HuH-7 (cell line): ENCODE measurements around the gene GPR65.
"Not testable (repeated sequence)": the region's sequence is repeated elsewhere in the genome, so short reads cannot be mapped to it uniquely, and the experiment has no call there.

Experiments used
- DNase-seq: peaks from one replicate; pipeline ENCODE4 v3.0.0; 2011; ENCODE audit warnings: low spot score

GPR65 gene

DNA sequence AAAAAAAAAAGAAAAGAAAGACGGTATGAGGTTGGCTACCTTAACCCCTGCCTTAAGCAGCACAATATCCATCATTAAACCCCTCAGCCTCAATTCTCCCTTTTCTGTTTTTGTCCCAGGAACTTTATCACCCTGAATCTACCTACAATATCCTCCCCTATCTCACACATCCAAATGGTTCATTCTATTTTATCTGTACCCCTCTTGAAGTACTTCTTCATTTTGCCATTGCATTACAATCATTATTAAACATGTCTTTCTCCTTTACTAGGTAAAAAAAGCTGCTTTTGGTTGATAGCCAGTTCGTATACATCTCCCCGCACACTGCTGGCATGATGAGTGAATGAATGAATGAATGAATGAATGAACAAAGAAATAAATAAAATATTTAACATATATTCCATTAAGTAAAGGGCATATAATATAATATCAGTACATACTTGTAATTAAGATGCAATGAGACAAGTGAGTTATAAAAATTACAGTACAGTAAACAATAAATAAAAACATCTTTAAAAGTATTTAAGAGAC, 364 bp upstream of the GPR65 start:
- DNase-seq, result no peak

DNA sequence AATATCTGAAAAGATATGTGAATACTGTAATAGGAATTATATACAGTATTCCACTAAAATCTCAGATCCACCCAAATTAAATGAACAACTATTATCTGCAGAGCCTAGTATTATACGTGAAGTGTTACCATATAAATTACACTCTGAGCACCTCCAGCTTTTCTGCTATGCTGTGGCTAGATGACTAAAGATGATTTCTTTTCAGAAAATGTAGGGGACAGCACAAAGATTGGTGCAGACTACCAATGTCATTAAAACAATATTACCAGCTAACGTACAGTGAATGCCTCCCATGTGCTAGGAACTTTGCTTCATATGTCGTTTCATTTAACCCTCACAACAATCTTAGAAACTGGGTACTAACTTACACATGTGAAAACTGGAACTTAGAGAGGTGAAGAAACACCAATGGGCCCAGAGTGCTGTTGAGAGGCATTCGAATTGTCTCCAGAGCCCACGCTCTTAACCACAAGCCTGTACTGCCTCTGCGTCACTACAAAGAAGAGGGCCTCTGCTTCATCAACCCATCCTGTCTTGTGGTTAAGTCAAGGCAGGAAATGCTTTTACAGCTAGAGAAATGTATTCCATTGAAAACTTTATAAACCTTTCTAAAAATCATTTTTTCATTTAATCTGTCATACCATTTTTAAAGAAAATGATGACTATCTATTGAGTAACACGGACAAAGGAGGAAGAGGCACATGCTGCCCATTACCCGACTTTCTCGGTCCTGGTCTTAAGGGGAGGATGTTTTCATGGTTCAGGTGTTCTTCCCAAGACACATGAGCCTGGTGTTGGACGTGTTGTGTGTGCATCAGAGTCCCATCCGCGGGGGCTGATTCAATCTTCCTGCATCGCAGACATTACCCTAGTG, 1.3 kb downstream of the GPR65 start:
- DNase-seq, result no peak

DNA sequence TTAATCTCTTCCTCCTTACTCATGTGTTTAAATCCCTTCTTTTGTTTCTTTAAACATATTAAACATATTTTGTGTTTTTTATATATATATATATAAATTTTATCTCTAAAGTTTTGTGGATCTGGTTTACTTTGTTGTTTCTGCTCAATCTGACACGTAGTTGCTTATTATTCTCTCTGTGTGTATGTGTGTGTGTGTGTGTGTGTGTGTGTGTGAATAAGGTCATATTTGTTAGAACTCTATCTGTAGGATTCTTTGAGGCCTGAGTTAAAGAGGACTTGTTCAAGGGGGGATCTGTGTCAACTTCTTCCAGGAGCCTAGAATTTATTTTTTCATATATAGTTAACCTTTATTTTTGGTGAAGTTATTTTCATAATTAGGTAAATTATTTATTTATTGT, 2.7 kb downstream of the GPR65 start:
- no peak for DNase-seq

DNA sequence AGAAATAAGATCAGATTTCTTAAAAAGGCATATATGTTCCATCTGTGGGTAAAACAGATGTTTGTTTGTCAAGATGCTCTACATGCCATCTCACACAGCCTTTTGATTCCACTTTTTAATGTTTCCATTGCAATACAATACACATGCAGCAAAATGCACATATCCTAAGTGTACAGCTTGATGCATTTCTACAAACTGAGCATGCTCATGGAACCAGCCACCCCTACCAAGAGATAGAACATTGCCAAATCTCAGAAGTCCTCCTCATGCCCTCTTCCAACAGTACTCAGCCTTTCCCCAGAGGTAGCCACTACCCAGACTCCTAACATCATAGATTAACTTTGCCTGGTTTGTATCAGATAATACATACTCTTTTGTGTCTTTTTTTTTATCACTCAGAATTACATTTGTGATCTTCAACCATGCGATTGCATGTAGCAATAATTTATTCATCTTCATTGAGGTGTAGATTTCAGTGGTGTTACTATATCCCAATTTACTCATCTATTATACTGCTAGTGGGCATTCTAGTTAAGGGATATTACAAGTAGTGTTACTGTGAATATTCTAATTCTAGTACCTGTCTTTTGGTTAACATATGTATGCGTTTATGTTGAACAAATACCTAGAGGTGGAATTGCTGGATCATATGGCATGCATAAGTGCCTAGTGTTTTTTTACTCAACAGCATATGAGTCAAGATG, 3.3 kb downstream of the GPR65 start:
- DNase-seq, result no peak

DNA sequence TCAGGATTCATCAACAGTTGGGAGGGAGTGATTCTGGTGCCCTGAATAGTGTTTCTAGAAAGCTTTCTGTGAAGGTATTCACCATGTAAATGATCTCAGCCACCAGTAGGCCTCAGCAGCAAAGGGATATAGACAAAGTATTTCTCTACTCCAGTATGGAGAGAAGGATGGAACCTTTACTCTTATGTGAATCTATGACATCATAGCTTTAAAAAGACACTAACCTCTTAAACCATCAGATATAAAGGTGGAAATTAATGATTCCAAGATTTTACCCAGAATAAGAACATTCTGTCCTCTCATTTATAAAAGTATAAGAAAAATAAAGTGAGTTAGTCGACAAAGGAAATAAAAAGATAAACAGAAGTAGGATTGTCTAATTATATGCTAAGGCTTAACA, 4.6 kb downstream of the GPR65 start:
- DNase-seq, result no peak

DNA sequence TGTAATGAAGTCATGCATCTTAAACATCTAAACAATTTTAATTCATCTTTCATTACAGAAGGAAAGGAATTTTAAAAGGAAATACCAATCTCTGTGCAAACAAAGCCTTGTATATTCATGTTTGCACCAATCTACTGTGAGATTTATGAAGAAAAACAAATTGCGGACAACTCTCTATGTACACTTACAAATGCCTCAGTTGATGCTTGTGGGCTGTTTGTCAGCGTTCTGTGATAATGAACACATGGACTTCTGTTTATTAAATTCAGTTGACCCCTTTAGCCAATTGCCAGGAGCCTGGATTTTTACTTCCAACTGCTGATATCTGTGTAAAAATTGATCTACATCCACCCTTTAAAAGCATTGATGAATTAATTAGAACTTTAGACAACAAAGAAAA, 5.4 kb downstream of the GPR65 start:
- DNase-seq, result no peak

DNA sequence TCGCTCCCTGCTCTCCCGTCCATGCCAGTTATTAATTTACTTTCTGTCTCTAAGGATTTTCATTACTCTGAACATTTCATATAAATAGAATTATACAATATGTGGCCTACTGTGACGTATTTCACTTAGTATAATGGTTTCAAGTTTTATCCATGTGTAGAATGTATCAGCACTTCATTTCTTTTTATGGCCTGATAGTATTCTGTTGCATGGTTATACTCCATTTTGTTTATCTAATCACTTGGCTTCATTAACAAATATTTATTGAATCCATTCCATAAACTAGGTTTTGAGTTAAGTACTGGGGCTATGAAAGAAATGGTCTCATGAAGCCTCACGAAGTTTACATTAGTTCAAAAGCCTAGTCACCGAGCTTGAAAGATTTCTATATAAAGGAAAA, 7.6 kb downstream of the GPR65 start:
- DNase-seq, result no peak

DNA sequence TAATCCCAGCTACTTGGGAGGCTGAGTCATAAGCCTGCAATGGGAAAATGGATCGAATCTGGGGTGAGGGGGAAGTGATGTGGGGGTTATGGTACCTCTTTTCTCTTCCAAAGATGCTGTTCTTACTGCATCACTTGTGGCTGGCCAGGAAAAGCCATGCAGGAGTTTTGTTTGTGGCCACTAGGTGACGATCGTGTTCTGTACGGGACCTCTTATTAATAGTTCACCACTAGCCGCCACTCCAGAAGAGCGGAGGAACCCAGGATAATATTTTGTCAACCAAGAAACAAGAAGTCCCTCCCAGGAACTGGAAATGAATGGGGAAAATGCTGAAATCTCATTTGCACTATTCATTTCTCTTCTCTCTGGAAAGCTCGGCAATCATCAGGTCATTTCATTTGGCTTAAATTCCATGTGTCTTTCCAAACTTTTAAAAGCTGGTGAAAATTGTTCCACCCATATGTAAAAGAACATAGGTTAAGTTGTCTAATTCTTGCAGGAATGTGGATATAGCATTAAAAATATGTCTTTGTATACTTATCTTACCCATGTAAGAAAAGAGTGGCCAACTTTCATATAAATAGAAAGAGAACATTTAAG, 8.9 kb downstream of the GPR65 start:
- peak; percentile 40 for DNase-seq

DNA sequence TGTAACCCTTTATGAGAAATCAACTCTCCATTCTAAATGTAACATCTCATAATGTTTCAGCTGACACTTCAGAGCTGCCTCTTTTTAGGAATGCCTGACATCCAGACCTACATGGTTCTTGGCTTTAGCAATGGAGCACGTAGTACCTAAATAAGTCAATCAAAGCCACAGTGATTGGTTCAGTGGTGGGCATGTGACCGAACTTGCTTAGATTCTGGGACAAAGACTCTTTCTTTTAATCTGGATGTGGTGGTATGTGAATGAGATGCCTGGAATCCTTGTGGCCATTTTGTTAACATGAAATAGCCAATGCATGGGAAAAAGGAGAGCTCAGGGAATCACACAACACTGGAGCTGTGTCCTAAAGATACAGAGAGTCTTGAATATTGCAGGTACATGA, 11.8 kb downstream of the GPR65 start:
- no peak for DNase-seq

DNA sequence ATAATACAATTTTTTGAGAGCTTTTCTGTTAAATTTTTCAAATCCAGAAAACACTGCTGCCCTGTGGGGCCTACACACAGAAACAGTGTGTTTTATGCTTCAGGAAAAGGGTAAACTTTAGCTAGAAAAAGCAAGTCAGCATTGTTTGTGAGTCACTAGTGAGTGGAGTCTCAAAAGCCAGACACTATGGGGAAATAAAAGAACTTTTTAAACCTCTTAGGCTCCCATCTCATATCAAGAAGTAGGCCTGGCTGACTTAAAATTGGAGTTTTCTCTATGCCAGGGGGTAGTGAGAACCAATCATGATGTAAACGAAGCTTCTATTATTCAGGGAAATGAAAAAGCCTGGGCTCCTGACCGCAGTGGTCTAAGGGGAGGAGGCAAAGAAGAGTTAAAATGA, 12.6 kb downstream of the GPR65 start:
- DNase-seq, result no peak

DNA sequence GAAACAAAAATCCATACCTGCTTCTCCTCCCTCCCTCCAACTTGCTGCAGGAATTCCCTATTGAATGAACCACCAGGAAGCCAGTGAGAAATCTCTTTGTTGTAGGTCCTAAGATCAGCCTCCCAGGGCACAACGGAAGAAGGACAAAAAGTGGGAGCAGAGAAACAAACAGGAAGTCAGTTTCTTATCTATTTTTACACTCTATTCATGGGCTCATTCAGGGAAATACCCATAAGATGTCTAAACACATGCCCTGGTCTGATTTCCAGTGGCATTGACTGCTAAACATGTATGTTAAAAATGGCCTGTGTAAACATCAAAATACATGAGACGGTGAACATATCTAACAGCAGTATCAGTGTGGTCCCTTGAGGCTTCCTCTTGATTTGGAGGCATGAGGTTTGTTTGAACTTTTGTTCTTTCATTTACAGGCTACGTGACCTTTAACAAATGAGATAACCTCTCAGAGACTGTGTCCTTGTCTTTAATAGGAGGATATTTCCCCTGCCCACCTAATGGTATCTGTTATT, 18.8 kb downstream of the GPR65 start:
- DNase-seq, result peak; percentile 8

DNA sequence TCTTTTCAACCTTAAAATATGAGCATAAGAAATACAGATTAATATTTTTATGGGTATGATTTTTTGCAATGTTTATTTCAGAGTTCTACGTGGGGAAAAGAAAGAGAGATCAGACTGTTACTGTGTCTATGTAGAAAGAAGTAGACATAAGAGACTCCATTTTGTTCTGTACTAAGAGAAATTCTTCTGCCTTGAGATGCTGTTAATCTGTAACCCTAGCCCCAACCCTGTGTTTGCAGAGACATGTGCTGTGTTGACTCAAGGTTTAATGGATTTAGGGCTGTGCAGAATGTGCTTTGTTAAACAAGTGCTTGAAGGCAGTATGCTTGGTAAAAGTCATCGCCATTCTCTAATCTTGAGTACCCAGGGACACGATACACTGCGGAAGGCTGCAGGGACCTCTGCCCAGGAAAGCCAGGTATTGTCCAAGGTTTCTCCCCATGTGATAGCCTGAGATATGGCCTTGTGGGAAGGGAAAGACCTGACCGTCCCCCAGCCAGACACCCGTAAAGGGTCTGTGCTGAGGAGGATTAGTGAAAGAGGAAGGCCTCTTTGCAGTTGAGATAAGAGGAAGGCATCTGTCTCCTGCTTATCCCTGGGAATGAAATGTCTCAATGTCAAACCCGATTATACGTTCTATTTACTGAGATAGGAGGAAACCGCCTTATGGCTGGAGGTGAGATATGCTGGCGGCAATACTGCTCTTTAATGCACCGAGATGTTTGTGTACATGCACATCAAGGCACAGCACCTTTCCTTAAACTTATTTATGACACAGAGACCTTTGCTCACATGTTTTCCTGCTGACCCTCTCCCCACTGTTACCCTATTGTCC, 19.5 kb downstream of the GPR65 start:
- not testable (repeated sequence) for DNase-seq

DNA sequence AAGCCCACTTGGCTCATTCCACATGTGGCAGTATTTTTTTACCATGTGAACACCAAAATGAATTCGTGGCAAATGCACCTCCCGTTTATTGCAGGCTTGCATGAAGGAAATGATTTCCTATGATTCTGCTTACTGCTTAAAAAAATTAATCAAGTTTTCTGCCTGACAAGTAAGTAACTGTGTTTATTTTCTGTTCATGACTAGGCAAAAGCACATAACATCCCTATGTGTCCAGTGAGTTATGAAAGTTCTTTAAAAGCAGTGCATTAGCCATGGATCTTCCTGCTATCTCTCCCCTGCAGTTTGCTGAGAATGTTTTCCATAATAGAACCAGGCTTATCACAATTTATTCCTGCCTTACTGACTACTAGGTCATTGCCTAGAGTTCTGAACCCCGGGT, 20.4 kb downstream of the GPR65 start:
- no peak for DNase-seq

DNA sequence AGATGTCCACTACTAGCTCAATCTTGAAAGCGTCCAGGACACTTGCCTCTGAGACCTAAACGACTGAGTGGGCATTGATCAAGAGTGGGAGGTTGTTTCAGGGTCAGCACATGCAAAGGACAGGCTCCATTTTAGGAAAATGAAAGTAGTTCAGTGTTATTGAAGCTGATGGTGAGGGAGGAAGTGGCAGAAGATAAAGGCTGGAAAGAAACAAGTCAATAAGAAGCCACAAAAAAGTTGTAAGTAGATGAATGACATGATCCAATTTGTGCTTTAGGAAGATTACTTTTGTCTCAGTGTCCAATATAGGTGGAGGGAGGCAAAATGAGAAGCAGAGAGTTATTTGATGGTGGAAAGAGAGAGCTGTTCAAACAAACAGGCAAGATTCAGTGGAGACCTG, 22.0 kb downstream of the GPR65 start:
- DNase-seq, result no peak

DNA sequence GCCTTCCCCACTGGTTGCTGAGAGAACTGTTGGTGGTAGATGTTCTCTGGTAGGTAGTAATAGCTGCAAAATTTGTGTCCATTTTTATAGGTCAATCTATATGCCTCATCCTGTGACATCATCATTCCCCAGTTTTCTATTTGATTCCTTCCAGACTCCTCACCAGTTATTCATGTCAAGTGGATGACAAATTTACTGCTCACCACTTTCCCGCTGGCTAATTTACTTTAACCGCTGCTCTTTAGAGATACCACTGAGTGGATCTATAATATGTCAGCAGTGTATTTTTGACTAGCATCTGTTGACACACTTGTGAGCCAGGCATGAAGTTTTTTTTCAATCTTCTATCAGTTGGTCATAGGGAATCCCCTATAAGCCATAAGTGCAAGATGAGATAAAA, 24.6 kb downstream of the GPR65 start:
- DNase-seq, result no peak

DNA sequence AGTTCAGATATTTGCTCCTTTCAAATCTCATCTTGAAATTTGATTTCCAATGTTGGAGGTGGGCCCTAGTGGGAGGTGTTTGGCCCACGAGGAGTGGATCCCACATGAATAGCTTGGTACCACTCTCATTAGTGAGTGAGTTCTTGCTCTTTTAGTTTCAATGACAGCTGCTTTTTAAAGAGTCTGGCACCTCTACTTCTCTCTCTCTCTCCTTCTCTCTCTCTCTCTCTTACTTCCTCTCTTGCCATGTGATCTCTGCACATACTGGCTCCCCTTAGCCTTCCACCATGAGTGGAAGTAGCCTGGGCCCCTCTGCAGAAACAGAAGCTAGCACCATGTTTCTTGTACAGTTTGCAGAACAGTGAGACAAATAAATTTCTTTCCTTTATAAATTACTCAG, 25.1 kb downstream of the GPR65 start:
- no peak for DNase-seq

DNA sequence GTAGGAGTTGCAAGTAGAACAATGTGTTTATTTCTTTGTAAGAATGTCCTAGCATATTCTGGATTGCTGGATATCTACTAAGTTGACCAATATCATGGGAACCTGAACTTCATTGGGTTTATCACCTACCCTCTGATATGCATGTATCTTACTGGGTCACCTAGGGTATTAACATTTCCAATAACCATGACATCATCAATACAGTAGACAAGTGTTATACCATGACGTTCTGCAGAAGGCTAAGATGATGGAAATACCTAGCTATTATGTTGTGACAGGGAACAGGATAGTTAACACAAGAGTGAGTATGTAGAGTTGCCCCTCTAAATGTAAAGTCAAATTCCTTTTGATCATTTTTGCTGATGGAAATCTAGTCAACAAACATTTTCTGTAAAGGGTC, 26.0 kb downstream of the GPR65 start:
- no peak for DNase-seq

DNA sequence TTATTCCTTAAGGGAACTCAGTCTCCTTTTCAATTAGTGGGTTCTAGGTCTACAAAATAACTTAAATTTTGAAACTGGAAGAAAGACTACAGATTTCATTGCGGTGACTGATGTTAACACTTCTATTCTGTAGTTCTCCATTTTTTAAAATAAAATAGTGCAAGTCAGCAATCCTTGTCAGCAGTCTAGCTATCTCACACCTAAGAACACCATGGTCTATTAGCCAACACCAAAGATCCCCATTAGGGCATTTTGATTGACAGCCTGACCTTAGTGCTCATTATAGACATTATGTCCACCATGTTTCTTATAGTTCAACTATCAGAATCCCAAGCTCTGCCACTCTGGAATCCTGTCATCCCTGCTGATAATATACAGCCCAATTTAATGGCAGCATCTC, 27.4 kb downstream of the GPR65 start:
- no peak for DNase-seq

DNA sequence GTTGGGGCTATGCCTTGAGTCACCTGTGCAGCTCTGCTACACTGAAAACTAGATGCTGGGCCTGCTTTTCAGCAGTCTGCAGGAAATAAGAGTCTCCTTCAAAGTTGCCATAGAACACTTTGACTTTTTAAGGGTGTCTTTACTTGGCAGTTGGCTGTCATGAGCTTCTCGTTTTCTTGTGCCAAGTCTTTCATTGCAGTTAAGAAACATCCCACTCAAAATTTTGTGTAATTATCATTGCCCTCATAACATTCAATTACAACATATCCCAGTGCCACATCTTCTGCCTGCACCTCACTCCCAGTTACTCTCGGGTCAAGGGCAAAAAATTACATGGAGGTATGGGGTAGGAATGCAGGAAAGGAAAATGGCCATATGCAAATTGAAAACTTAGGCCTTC, 29.1 kb downstream of the GPR65 start:
- no peak for DNase-seq

DNA sequence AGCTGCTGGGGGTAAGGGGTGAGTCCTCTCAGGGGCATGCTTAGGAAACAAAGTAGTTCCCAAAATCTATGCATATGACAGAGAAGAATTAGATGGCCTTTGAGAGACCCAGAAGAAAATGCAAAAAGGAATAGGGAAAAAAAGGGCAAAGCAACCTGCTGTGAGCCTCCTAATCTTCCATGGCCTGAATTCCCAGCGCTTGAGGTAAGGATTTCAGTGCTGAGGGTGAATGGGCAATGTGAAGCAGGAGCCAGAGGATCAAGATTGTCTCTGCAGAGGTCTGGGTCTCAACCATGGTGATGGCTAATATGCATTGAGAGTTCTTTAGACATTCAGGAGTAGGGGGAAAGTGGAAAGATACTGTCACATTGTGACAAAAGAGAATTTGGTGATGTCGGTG, 31.5 kb downstream of the GPR65 start:
- no peak for DNase-seq

DNA sequence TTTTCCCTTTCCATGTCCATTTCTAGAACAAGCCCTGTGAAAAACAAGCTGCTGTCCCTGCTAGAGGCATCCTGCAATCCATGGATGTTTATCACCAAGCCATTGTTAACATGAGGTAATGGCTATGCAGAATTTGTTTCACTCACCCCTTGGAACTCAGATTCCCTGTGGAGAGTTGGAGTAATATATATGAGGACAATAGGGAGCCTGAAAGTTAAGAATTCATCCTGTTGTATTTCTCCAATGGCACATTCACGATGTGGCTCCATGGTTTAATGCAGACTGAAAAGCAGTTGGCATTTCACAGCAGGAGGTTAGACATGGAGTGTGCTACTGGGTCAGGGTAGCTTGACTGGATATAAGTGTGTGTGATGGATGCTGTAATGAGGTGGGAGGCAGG, 32.4 kb downstream of the GPR65 start:
- DNase-seq, result no peak

DNA sequence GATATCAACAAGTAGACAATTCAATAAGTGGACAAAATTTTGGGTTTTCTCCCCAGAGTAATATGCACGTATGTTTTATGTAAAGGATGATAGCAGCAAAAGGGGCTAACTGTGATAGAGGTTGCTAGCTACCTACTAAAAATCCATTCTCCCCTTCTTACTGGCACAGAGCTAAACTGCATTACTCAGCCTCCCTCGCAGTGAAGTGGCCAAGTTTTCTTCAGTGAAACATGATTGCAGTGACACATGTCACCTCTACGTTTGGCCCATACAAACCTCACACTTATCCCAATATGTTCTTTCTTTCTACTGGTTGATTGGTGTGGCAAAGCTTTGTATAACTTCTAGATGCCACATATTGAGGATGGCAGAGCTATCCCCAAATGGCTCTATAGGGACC, 34.3 kb downstream of the GPR65 start:
- no peak for DNase-seq
